H9 (cell line): ENCODE results near the gene TRIM44. TPM values are rescaled to one million over a fixed set of nuclear protein-coding genes. Genes with fewer than 3 reads are reported as not detected.

ENCODE experiments used
- DNase-seq: peaks from one replicate; pipeline ENCODE4 v3.0.0-alpha.2; 2017
- H2AFZ ChIP-seq: one replicate; pipeline ENCODE4 v1.6.1; 2013; ENCODE audit warnings: mild to moderate bottlenecking, low read length, control low read depth, moderate library complexity
- H2AK5ac ChIP-seq: 2 replicates; pipeline ENCODE4 v1.6.1; 2013; ENCODE audit warnings: low read length, control low read depth, mixed read lengths; ENCODE audit not compliant: insufficient read length
- H2BK120ac ChIP-seq: one replicate; pipeline ENCODE4 v1.6.1; 2013; ENCODE audit warnings: low read depth, mild to moderate bottlenecking, low read length, control low read depth, inconsistent platforms; ENCODE audit not compliant: poor library complexity, severe bottlenecking
- H2BK12ac ChIP-seq: 2 replicates; pipeline ENCODE4 v1.6.1; 2013; ENCODE audit warnings: low read length, control low read depth, mixed read lengths, low read depth; ENCODE audit not compliant: insufficient read length
- H2BK15ac ChIP-seq: 2 replicates; pipeline ENCODE4 v1.6.1; 2013; ENCODE audit warnings: low read depth, low read length, control low read depth
- H2BK20ac ChIP-seq: one replicate; pipeline ENCODE4 v1.6.1; 2013; ENCODE audit warnings: low read depth, mild to moderate bottlenecking, low read length, control low read depth, inconsistent platforms; ENCODE audit not compliant: poor library complexity, severe bottlenecking
- H2BK5ac ChIP-seq: 2 replicates; pipeline ENCODE4 v1.6.1; 2013; ENCODE audit warnings: low read length, control low read depth, mixed read lengths; ENCODE audit not compliant: insufficient read length
- H3K14ac ChIP-seq: 2 replicates; pipeline ENCODE4 v1.6.1; 2013; ENCODE audit warnings: low read length, control low read depth; ENCODE audit not compliant: insufficient read depth
- H3K18ac ChIP-seq: 2 replicates; pipeline ENCODE4 v1.6.1; 2013; ENCODE audit warnings: low read depth, mild to moderate bottlenecking, mixed read lengths, low read length, control low read depth; ENCODE audit not compliant: insufficient read length
- H3K23ac ChIP-seq: 2 replicates; pipeline ENCODE4 v1.6.1; 2013; ENCODE audit warnings: low read length, control low read depth, mixed read lengths, low read depth; ENCODE audit not compliant: insufficient read length
- H3K23me2 ChIP-seq: 2 replicates; pipeline ENCODE4 v1.6.1; 2013; ENCODE audit warnings: low read depth, mild to moderate bottlenecking, mixed read lengths, low read length, control low read depth; ENCODE audit not compliant: insufficient read length, poor library complexity, severe bottlenecking
- H3K27ac ChIP-seq: 2 replicates; pipeline ENCODE4 v1.5.1; 2013; ENCODE audit warnings: low read length, control low read depth, mixed read lengths, low read depth; ENCODE audit not compliant: insufficient read length
- H3K27me3 ChIP-seq: 2 replicates; pipeline ENCODE4 v1.6.1; 2013; ENCODE audit warnings: low read length, control low read depth, inconsistent platforms; ENCODE audit not compliant: insufficient read depth
- H3K4ac ChIP-seq: 2 replicates; pipeline ENCODE4 v1.6.1; 2013; ENCODE audit warnings: low read depth, mild to moderate bottlenecking, control low read depth, inconsistent platforms, low read length, moderate library complexity
- H3K4me1 ChIP-seq: 2 replicates; pipeline ENCODE4 v1.6.1; 2013; ENCODE audit warnings: low read length, control low read depth, inconsistent platforms; ENCODE audit not compliant: insufficient read depth
- H3K4me2 ChIP-seq: 2 replicates; pipeline ENCODE4 v1.6.1; 2013; ENCODE audit warnings: low read length, control low read depth, mixed read lengths; ENCODE audit not compliant: insufficient read length, insufficient read depth
- H3K56ac ChIP-seq: 2 replicates; pipeline ENCODE4 v1.6.1; 2013; ENCODE audit warnings: low read depth, mild to moderate bottlenecking, mixed read lengths, low read length, control low read depth; ENCODE audit not compliant: insufficient read length
- H3K79me1 ChIP-seq: 2 replicates; pipeline ENCODE4 v1.6.1; 2013; ENCODE audit warnings: low read depth, mild to moderate bottlenecking, moderate library complexity, low read length, control low read depth, inconsistent platforms; ENCODE audit not compliant: insufficient read depth, poor library complexity, severe bottlenecking
- H3K79me2 ChIP-seq: 2 replicates; pipeline ENCODE4 v1.6.1; 2013; ENCODE audit warnings: low read length, control low read depth, inconsistent platforms; ENCODE audit not compliant: insufficient read depth
- H3K9ac ChIP-seq: 2 replicates; pipeline ENCODE4 v1.6.1; 2013; ENCODE audit warnings: low read length, control low read depth, mixed read lengths; ENCODE audit not compliant: insufficient read length; ENCODE audit errors: extremely low read depth
- H3K9me3 ChIP-seq: one replicate; pipeline ENCODE4 v1.6.1; 2013; ENCODE audit warnings: low read depth, low read length, inconsistent platforms; ENCODE audit not compliant: control insufficient read depth
- H3T11ph ChIP-seq: one replicate; pipeline ENCODE4 v1.6.1; 2013; ENCODE audit warnings: mild to moderate bottlenecking, low read length, control low read depth, inconsistent platforms
- H4K20me1 ChIP-seq: one replicate; pipeline ENCODE4 v1.6.1; 2013; ENCODE audit not compliant: control insufficient read depth, insufficient read length, insufficient read depth
- H4K5ac ChIP-seq: 2 replicates; pipeline ENCODE4 v1.6.1; 2013; ENCODE audit warnings: low read depth, mild to moderate bottlenecking, mixed read lengths, low read length, control low read depth; ENCODE audit not compliant: insufficient read length
- H4K8ac ChIP-seq: replicated peaks from 2 replicates; pipeline ENCODE4 v1.6.1; 2013; ENCODE audit warnings: low read length, control low read depth, mixed read lengths, low read depth; ENCODE audit not compliant: insufficient read length
- H4K91ac ChIP-seq: 2 replicates; pipeline ENCODE4 v1.6.1; 2013; ENCODE audit warnings: low read depth, mild to moderate bottlenecking, moderate library complexity, mixed read lengths, low read length, control low read depth; ENCODE audit not compliant: insufficient read length
- H3K27ac Mint-ChIP-seq, 3 experiments: 2 replicates in 2 of 3; 3 replicates in 1 of 3; pipeline ENCODE4 v1.8.0; 2020 to 2021; ENCODE audit warnings: mixed read lengths in 3 of 3, mild to moderate bottlenecking in 1 of 3, moderate library complexity in 1 of 3
- H3K27me3 Mint-ChIP-seq: 2 replicates; pipeline ENCODE4 v1.8.0; 2021; ENCODE audit warnings: low read depth, mild to moderate bottlenecking, moderate library complexity, mixed read lengths
- H3K36me3 Mint-ChIP-seq, 3 experiments: 2 replicates in 2 of 3; 3 replicates in 1 of 3; pipeline ENCODE4 v1.8.0; 2020 to 2021; ENCODE audit warnings: low read depth in 3 of 3, mixed read lengths in 3 of 3; ENCODE audit not compliant: insufficient read depth in 1 of 3
- H3K4me1 Mint-ChIP-seq, 2 experiments: 2 replicates each; pipeline ENCODE4 v1.8.0; 2020; ENCODE audit warnings: mixed read lengths in 2 of 2
- H3K4me3 Mint-ChIP-seq, 2 experiments: 2 replicates in 1 of 2; 3 replicates in 1 of 2; pipeline ENCODE4 v1.8.0; 2020 to 2021; ENCODE audit warnings: mild to moderate bottlenecking in 2 of 2, mixed read lengths in 2 of 2, moderate library complexity in 1 of 2
- H3K9me3 Mint-ChIP-seq, 2 experiments: 2 replicates in 1 of 2; 3 replicates in 1 of 2; pipeline ENCODE4 v1.8.0; 2020; ENCODE audit warnings: mild to moderate bottlenecking in 2 of 2, mixed read lengths in 2 of 2, moderate library complexity in 1 of 2
- CTCF ChIP-seq: fragments of 200-600 bp; sonication (generic); conservative IDR thresholded peaks from 3 replicates; pipeline ENCODE4 v1.8.0; 2021; ENCODE audit warnings: antibody characterized with exemption, mild to moderate bottlenecking
- WGBS: extraction: QIAGEN DNeasy Blood & Tissue Kit; methylation state at CpG from one replicate; pipeline ENCODE4 v1.1.7; 2013; ENCODE audit warnings: missing lambda C conversion rate, low lambda C conversion rate, mixed read lengths; ENCODE audit not compliant: insufficient read length; ENCODE audit errors: extremely low coverage; 5-methylcytosine and 5-hydroxymethylcytosine counted together
- total RNA-seq: library from RNA; stranded (reverse); gene quantifications from 2 replicates; pipeline ENCODE4 v1.2.1, GENCODE V29; 2021

TRIM44 gene
- total RNA-seq, 1 experiment from 2014 or later: 37.7 TPM

- no peaks in the 10 kb centered on the region for H3K9me3 ChIP-seq
- H3T11ph ChIP-seq: no peak overlapping the region
- H2BK12ac ChIP-seq: no peak overlapping the region
- H4K5ac ChIP-seq: no peak overlapping the region
- H3K27me3 ChIP-seq: no peaks in the 10 kb centered on the region
- no peaks in the 10 kb centered on the region for H3K79me1 ChIP-seq
- no peak overlapping the region for H2BK15ac ChIP-seq
- H2BK120ac ChIP-seq: no peak overlapping the region
- H3K4ac ChIP-seq: no peak overlapping the region
- H3K27ac ChIP-seq: no peak overlapping the region
- Mint-ChIP-seq H3K9me3 (no peaks in the 10 kb centered on the region), H3K36me3 (no peaks in the 10 kb centered on the region), H3K27ac (no peak overlapping the region), H3K4me3 (no peak overlapping the region), H3K27me3 (no peaks in the 10 kb centered on the region), H3K4me1 (peaks cover 10% of the 10 kb centered on the region in 2 experiments; a peak in 3 of 4 replicates)
- H2BK20ac ChIP-seq: no peak overlapping the region
- no peaks in the 10 kb centered on the region for H4K20me1 ChIP-seq
- H3K23ac ChIP-seq: no peak overlapping the region
- no peak overlapping the region for H3K14ac ChIP-seq
- no peak overlapping the region for H3K4me2 ChIP-seq
- no peak overlapping the region for H3K18ac ChIP-seq
- H2AK5ac ChIP-seq: no peak overlapping the region
- H3K9ac ChIP-seq: no peak overlapping the region
- H3K4me1 ChIP-seq: no peaks in the 10 kb centered on the region
- no peak overlapping the region for H2BK5ac ChIP-seq
- TF ChIP-seq CTCF: no peak
- no peak overlapping the region for H4K8ac ChIP-seq
- no peaks in the 10 kb centered on the region for H3K79me2 ChIP-seq
- whole genome bisulfite sequencing: no CpG with 5 or more reads among the region's 7 CpGs
- no peak overlapping the region for H4K91ac ChIP-seq
- DNase-seq: no peak
- no peak overlapping the region for H2AFZ ChIP-seq
- H3K56ac ChIP-seq: no peak overlapping the region
- H3K23me2 ChIP-seq: no peaks in the 10 kb centered on the region
These were observed 124.5 kb downstream of the TRIM44 start for GRCh38 chr11:35787013-35787504.
